GM12878 (cell line): ENCODE results near the gene LARGE1. TPM values are rescaled to one million over a fixed set of nuclear protein-coding genes. Genes with fewer than 3 reads are reported as not detected.

Source experiments
- ATAC-seq: fragments of 200-7000 bp; cut with Tn5 transposase; 3 replicates; pipeline ENCODE4 v1.9.1; 2020; ENCODE audit warnings: mild to moderate bottlenecking, moderate library complexity
- BruUV-seq: library from RNA; stranded (reverse); fragments of 400-500 nt; replicated peaks from 2 replicates; lab custom pipeline; 2021; lab: Mats Ljungman, UMichigan
- CTCF ChIA-PET: fragments of 300-600 bp; sonication (Branson Sonifier 250); formaldehyde crosslinking; extraction: SDS; loops from one replicate; lab custom pipeline; 2021; ENCODE audit warnings: inconsistent platforms; lab: Yijun Ruan, JAX
- POLR2A ChIA-PET: fragments of 350-600 bp; formaldehyde crosslinking; extraction: SDS; loops from one replicate; lab custom pipeline; 2021; ENCODE audit warnings: inconsistent platforms; lab: Charles Lee
- RAD21 ChIA-PET: fragments of 300-600 bp; sonication (Branson Sonifier 250); formaldehyde crosslinking; loops from one replicate; lab custom pipeline; 2023; ENCODE audit warnings: antibody characterized with exemption; ENCODE audit not compliant: unreplicated experiment; lab: Charles Lee
- SMC1A ChIA-PET: fragments of 300-600 bp; sonication (Branson Sonifier 250); formaldehyde crosslinking; loops from one replicate; lab custom pipeline; 2023; ENCODE audit not compliant: unreplicated experiment, uncharacterized antibody; lab: Charles Lee
- DNase-seq: peaks from one replicate; pipeline ENCODE4 v3.0.0-alpha.2; 2011; ENCODE audit warnings: low read depth, low spot score
- FAIRE-seq: peaks from 3 replicates; lab custom pipeline; 2011; peaks lifted over from hg19 to GRCh38; lab: Jason Lieb, UNC
- H2AFZ ChIP-seq: 2 replicates; pipeline ENCODE4 v1.6.0; 2011; ENCODE audit warnings: low read depth, low read length, control low read depth; ENCODE audit not compliant: control insufficient read depth
- H3K27ac ChIP-seq: 2 replicates; pipeline ENCODE4 v1.5.1; 2011; ENCODE audit warnings: control low read depth; ENCODE audit not compliant: control insufficient read depth, insufficient read depth
- H3K27me3 ChIP-seq, 2 experiments: replicated peaks in 1 of 2; 2 replicates each; pipeline versions ENCODE4 v1.6.0 to v1.6.1; 2011; ENCODE audit warnings: low read length in 1 of 2; ENCODE audit not compliant: control insufficient read depth in 2 of 2, insufficient read depth in 2 of 2
- H3K36me3 ChIP-seq, 2 experiments: 2 replicates each; pipeline ENCODE4 v1.5.1; 2011; ENCODE audit warnings: low read length in 1 of 2; ENCODE audit not compliant: control insufficient read depth in 2 of 2, insufficient read depth in 2 of 2
- H3K4me1 ChIP-seq: 2 replicates; pipeline ENCODE4 v1.6.1; 2011; ENCODE audit warnings: mild to moderate bottlenecking, low read length, moderate library complexity, mixed read lengths; ENCODE audit not compliant: control insufficient read depth, insufficient read depth
- H3K4me2 ChIP-seq: 2 replicates; pipeline ENCODE4 v1.6.0; 2011; ENCODE audit warnings: control low read depth; ENCODE audit not compliant: control insufficient read depth, insufficient read depth
- H3K4me3 ChIP-seq: fragments of 200-600 bp; sonication (generic); 2 replicates; pipeline ENCODE4 v1.5.1; 2016
- H3K79me2 ChIP-seq: 2 replicates; pipeline ENCODE4 v1.6.0; 2011; ENCODE audit warnings: low read length; ENCODE audit not compliant: control insufficient read depth, insufficient read depth
- H3K9ac ChIP-seq: 2 replicates; pipeline ENCODE4 v1.8.0; 2011; ENCODE audit warnings: low read length, control low read depth, mixed read lengths; ENCODE audit not compliant: control insufficient read depth, insufficient read depth
- H3K9me3 ChIP-seq: replicated peaks from 3 replicates; pipeline ENCODE4 v1.5.1; 2011; ENCODE audit warnings: mild to moderate bottlenecking, low read length; ENCODE audit not compliant: control insufficient read depth, insufficient read depth
- H4K20me1 ChIP-seq: 2 replicates; pipeline ENCODE4 v1.6.0; 2011; ENCODE audit not compliant: control insufficient read depth, insufficient read depth
- CEBPB ChIP-seq, 2 experiments: fragments of 150-350 bp in 1 of 2; IDR thresholded peaks; 2 replicates each; pipeline ENCODE4 v1.6.1; 2012 to 2014; ENCODE audit warnings: low read depth in 2 of 2, low read length in 2 of 2, borderline replicate concordance in 1 of 2, inconsistent platforms in 1 of 2
- FOS ChIP-seq: IDR thresholded peaks from 3 replicates; pipeline ENCODE4 v1.6.1; 2011; ENCODE audit warnings: borderline replicate concordance; ENCODE audit not compliant: insufficient read length; ENCODE audit errors: extremely low read depth
- HCFC1 ChIP-seq: fragments of 150-350 bp; IDR thresholded peaks from 2 replicates; pipeline ENCODE4 v1.6.1; 2014; ENCODE audit warnings: low read length
- RAD51 ChIP-seq: fragments of 450-650 bp; IDR thresholded peaks from 2 replicates; pipeline ENCODE4 v1.6.1; 2016; ENCODE audit warnings: moderate library complexity, mild to moderate bottlenecking, inconsistent platforms
- RCOR1 ChIP-seq: conservative IDR thresholded peaks from 2 replicates; pipeline ENCODE4 v1.6.1; 2012; ENCODE audit warnings: low read depth, low read length, improper control_type of control experiment
- RUNX3 ChIP-seq: IDR thresholded peaks from 2 replicates; pipeline ENCODE4 v1.6.1; 2012; ENCODE audit warnings: low read length, inconsistent platforms
- SIX5 ChIP-seq: IDR thresholded peaks from 2 replicates; pipeline ENCODE4 v1.6.1; 2011; ENCODE audit warnings: mild to moderate bottlenecking, low read depth, low read length, moderate library complexity; ENCODE audit not compliant: severe bottlenecking
- STAT3 ChIP-seq: IDR thresholded peaks from 2 replicates; pipeline ENCODE4 v1.6.1; 2011; ENCODE audit warnings: low read depth, low read length, improper control_type of control experiment
- WGBS: methylation state at CpG from one replicate; pipeline ENCODE4 v1.1.6; 2016; ENCODE audit warnings: low lambda C conversion rate; ENCODE audit not compliant: insufficient replicate concordance, insufficient coverage; ENCODE audit errors: missing lambda C conversion rate; 5-methylcytosine and 5-hydroxymethylcytosine counted together
- in situ Hi-C: fragments of 300-500 bp; cut with MboI; formaldehyde crosslinking; loops from 9 replicates; pipeline ENCODE4 v1.14.3; 2018; ENCODE audit warnings: mixed read lengths
- intact Hi-C: fragments of 100-400 bp; cut with micrococcal nuclease; formaldehyde crosslinking; loops from one replicate; pipeline ENCODE4 v1.14.2; 2022; ENCODE audit not compliant: unreplicated experiment
- polyA plus RNA-seq, 11 experiments: library from polyadenylated mRNA; depleted of rRNA in 4 of 11; unstranded in 6 of 11; stranded (reverse) in 5 of 11; fragments of >200 nt; fragmentation: Nextera tagmentation in 4 of 11; fragmentation: Illumina TruSeq in 1 of 11; extraction: Ambion mirVana in 4 of 11; extraction: Trizol in 1 of 11; gene quantifications; 1 replicate in 1 of 11; 2 replicates in 10 of 11; pipeline versions ENCODE4 v1.2.1 to v1.2.3, GENCODE V29; 2011 to 2016; ENCODE audit warnings: inconsistent platforms in 2 of 11, missing spikeins in 2 of 11, low read depth in 1 of 11
- total RNA-seq, 4 experiments: library from RNA; depleted of rRNA in 3 of 4; stranded (reverse); fragments of >200 nt in 3 of 4; fragmentation: Illumina TruSeq in 1 of 4; extraction: Trizol in 1 of 4; gene quantifications; 2 replicates each; pipeline versions ENCODE4 v1.2.1 to v1.2.3, GENCODE V29; 2013 to 2021
- TF ChIP-seq, protein P1 (sequence below): IDR thresholded peaks from 2 replicates; pipeline ENCODE4 v1.6.1; 2011; ENCODE audit warnings: low read depth, mild to moderate bottlenecking, low read length, moderate library complexity, borderline replicate concordance; ENCODE audit errors: extremely low read depth
- TF ChIP-seq, protein P2 (sequence below): fragments of 450-650 bp; IDR thresholded peaks from 2 replicates; pipeline ENCODE4 v1.6.1; 2018; ENCODE audit warnings: borderline replicate concordance, mild to moderate bottlenecking; ENCODE audit not compliant: partially characterized antibody

LARGE1 gene
- total and polyA plus RNA-seq, 10 of the 15 experiments (the other 5 are each of a cell fraction or from before 2014, with no cell fraction given): 3.2 to 41.4 (median 17.3) TPM

DNA sequence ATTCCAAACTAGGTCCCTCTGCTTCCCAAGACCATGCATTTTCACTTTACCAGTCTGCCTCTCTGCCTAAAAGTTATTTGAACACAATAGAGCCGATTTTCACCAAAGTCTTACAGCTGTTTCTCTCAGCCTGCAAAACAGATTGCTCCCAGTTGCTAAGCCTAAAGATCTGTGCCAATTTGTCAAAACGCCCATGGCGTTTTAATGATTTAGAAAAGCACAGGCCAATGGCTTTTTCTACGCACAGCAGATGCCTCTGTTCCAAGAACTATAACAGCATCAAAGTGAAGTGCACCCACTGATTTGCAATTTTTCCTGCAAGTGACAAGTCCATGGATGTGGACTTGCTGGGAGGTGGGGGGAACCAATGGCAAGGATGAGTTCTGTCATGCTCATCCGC lies 688.2 kb downstream of the LARGE1 start:
- Histone ChIP-seq H3K4me3 (no peak overlapping the region), H3K9me3 (peaks cover 19% of the 10 kb centered on the region), H4K20me1 (no peaks in the 10 kb centered on the region), H3K4me1 (peaks cover 2% of the 10 kb centered on the region; the same call in 1 of the 2 replicates), H2AFZ (no peak overlapping the region), H3K36me3 (no peaks in the 10 kb centered on the region), H3K9ac (no peak overlapping the region), H3K79me2 (no peaks in the 10 kb centered on the region), H3K27ac (no peak overlapping the region), H3K4me2 (no peak overlapping the region), H3K27me3 (no peaks in the 10 kb centered on the region)
- BruUV-seq: no TSS peak
- DNase-seq: no peak
- WGBS: 58% methylated on average over 5 of the region's 5 CpGs
- RAD21 ChIA-PET: no interaction called here
- CTCF ChIA-PET: interaction anchor here (1.3 kb wide), 1 partner anchor 16 kb away, joined by 4 read pairs; no protein-coding TSS in a partner anchor
- SMC1A ChIA-PET: no interaction called here
- in situ Hi-C loops: no loop called here
- FAIRE-seq: no peak
- TF ChIP-seq RCOR1 (no peak), CEBPB (IDR thresholded peaks at IDR 0.05; ENCODE audit: borderline replicate concordance in 1 of 2, low read depth in 2 of 2, low read length in 2 of 2) (no peak), RAD51 (no peak)
- intact Hi-C loops: no loop called here
- ATAC-seq: no peak
- POLR2A ChIA-PET: no interaction called here

DNA sequence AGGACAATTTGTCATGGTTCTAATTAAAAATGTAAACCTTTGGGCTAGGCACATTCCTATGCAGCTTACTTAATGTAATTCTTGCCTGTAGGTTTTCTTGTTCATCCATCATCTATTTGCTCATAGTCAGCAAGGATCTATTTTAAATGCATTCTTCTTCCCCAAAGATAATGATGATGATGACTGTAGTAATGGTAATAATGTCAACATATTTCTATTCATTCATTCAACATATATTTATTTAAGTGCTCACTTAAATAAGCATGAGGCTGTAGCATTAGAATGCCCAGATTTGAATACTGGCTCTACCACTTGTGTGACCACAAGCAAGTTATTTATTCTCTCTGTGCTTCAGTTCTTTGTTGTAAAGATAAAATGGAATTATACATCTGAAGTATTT lies 692.5 kb downstream of the LARGE1 start:
- H3K4me2 ChIP-seq: no peak overlapping the region

More for the DNA sequence above, 692.5 kb downstream of the LARGE1 start:
- intact Hi-C loops (no loop called here), in situ Hi-C loops (no loop called here)
- FAIRE-seq (no peak), DNase-seq (no peak), ATAC-seq (no peak)
- CTCF ChIA-PET: interaction anchor here (1.2 to 2.7 kb wide), 4 partner anchors 16 to 48 kb away, joined by 4 to 8 read pairs (median 7); no protein-coding TSS in a partner anchor
- no TSS peak for BruUV-seq
- H2AFZ ChIP-seq: no peak overlapping the region
- no peak overlapping the region for H3K4me3 ChIP-seq
- no peak overlapping the region for H3K27ac ChIP-seq
- SMC1A ChIA-PET: interaction anchor here (0.6 to 2.0 kb wide), 5 partner anchors 9 to 206 kb away, joined by 3 to 9 read pairs (median 4); no protein-coding TSS in a partner anchor
- no peaks in the 10 kb centered on the region for H4K20me1 ChIP-seq
- no peaks in the 10 kb centered on the region for H3K4me1 ChIP-seq
- no peaks in the 10 kb centered on the region for H3K27me3 ChIP-seq
- H3K79me2 ChIP-seq: no peaks in the 10 kb centered on the region
- no peaks in the 10 kb centered on the region for H3K36me3 ChIP-seq
- TF ChIP-seq, protein P1, sequence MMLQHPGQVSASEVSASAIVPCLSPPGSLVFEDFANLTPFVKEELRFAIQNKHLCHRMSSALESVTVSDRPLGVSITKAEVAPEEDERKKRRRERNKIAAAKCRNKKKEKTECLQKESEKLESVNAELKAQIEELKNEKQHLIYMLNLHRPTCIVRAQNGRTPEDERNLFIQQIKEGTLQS: no peak
- TF ChIP-seq SIX5 (no peak), STAT3 (no peak), RUNX3 (no peak), FOS (no peak), HCFC1 (no peak)
- TF ChIP-seq, protein P2, sequence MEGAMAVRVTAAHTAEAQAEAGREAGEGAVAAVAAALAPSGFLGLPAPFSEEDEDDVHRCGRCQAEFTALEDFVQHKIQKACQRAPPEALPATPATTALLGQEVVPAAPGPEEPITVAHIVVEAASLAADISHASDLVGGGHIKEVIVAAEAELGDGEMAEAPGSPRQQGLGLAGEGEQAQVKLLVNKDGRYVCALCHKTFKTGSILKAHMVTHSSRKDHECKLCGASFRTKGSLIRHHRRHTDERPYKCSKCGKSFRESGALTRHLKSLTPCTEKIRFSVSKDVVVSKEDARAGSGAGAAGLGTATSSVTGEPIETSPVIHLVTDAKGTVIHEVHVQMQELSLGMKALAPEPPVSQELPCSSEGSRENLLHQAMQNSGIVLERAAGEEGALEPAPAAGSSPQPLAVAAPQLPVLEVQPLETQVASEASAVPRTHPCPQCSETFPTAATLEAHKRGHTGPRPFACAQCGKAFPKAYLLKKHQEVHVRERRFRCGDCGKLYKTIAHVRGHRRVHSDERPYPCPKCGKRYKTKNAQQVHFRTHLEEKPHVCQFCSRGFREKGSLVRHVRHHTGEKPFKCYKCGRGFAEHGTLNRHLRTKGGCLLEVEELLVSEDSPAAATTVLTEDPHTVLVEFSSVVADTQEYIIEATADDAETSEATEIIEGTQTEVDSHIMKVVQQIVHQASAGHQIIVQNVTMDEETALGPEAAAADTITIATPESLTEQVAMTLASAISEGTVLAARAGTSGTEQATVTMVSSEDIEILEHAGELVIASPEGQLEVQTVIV: no peak
- RAD21 ChIA-PET: interaction anchor here (1.6 to 1.7 kb wide), 2 partner anchors 9 to 20 kb away, joined by 4 to 5 read pairs; no protein-coding TSS in a partner anchor
- POLR2A ChIA-PET: no interaction called here
- no peak overlapping the region for H3K9ac ChIP-seq
- peaks cover 20% of the 10 kb centered on the region for H3K9me3 ChIP-seq
